ENCODE data around the gene COL4A2. TPM values are rescaled to one million over a fixed set of nuclear protein-coding genes. Genes with fewer than 3 reads are reported as not detected.

Gene COL4A2
- total RNA-seq, 2 donors from 2014 or later = 999 to 1,135 TPM

- ATAC-seq (ENCODE audit: insufficient number of reproducible peaks, low FRiP score, low read depth) = no peak
- Histone ChIP-seq H3K27ac (no peak overlapping the region), H3K9me3 (no peaks in the 10 kb centered on the region), H3K27me3 (replicated peaks; ENCODE audit: insufficient read depth) (no peaks in the 10 kb centered on the region), H3K36me3 (peaks cover 73% of the 10 kb centered on the region), H3K4me3 (no peak overlapping the region), H3K4me1 (ENCODE audit: control insufficient read depth in 1 of 2, low read depth in 2 of 2) (no peaks in the 10 kb centered on the region)
- TF ChIP-seq CTCF (IDR thresholded peaks at IDR 0.05) = no peak
- no peak for DNase-seq (ENCODE audit: low spot score)
Measured at GRCh38 chr13:110457361-110457760, 150.3 kb downstream of the COL4A2 start.

GRCh38 chr13:110458017-110458416 lies 150.9 kb downstream of the COL4A2 start:
- Histone ChIP-seq H3K4me1 (ENCODE audit: control insufficient read depth in 1 of 2, low read depth in 2 of 2) (no peaks in the 10 kb centered on the region), H3K27ac (no peak overlapping the region), H3K4me3 (no peak overlapping the region), H3K27me3 (replicated peaks; ENCODE audit: insufficient read depth) (no peaks in the 10 kb centered on the region), H3K36me3 (peaks cover 80% of the 10 kb centered on the region), H3K9me3 (no peaks in the 10 kb centered on the region)
- no peak for TF ChIP-seq CTCF (IDR thresholded peaks at IDR 0.05)
- ATAC-seq (ENCODE audit: insufficient number of reproducible peaks, low FRiP score, low read depth) (no peak), DNase-seq (ENCODE audit: low spot score) (no peak)

GRCh38 chr13:110458594-110459365 lies 151.7 kb downstream of the COL4A2 start:
- H3K4me1 ChIP-seq (ENCODE audit: control insufficient read depth in 1 of 2, low read depth in 2 of 2) = no peaks in the 10 kb centered on the region
- ATAC-seq (ENCODE audit: insufficient number of reproducible peaks, low FRiP score, low read depth) (no peak), DNase-seq (ENCODE audit: low spot score) (no peak)
- H3K27ac ChIP-seq = no peak overlapping the region
- no peak for TF ChIP-seq CTCF (IDR thresholded peaks at IDR 0.05)
- H3K27me3 ChIP-seq (replicated peaks; ENCODE audit: insufficient read depth) = no peaks in the 10 kb centered on the region
- no peaks in the 10 kb centered on the region for H3K9me3 ChIP-seq
- no peak overlapping the region for H3K4me3 ChIP-seq
- H3K36me3 ChIP-seq = peaks cover 83% of the 10 kb centered on the region

GRCh38 chr13:110462091-110462490 lies 155.0 kb downstream of the COL4A2 start:
- Histone ChIP-seq H3K4me1 (ENCODE audit: control insufficient read depth in 1 of 2, low read depth in 2 of 2) (no peaks in the 10 kb centered on the region), H3K27me3 (replicated peaks; ENCODE audit: insufficient read depth) (no peaks in the 10 kb centered on the region), H3K9me3 (no peaks in the 10 kb centered on the region), H3K4me3 (no peak overlapping the region), H3K36me3 (peaks cover 99% of the 10 kb centered on the region), H3K27ac (no peak overlapping the region)
- no peak for ATAC-seq (ENCODE audit: insufficient number of reproducible peaks, low FRiP score, low read depth)
- TF ChIP-seq CTCF (IDR thresholded peaks at IDR 0.05) = no peak
- no peak for DNase-seq (ENCODE audit: low spot score)

- no peak for ATAC-seq (ENCODE audit: insufficient number of reproducible peaks, low FRiP score, low read depth)
- no peaks in the 10 kb centered on the region for H3K9me3 ChIP-seq
- no peak overlapping the region for H3K27ac ChIP-seq
- H3K36me3 ChIP-seq = peaks cover 99% of the 10 kb centered on the region
- no peak overlapping the region for H3K4me3 ChIP-seq
- no peak for DNase-seq (ENCODE audit: low spot score)
- no peaks in the 10 kb centered on the region for H3K4me1 ChIP-seq (ENCODE audit: control insufficient read depth in 1 of 2, low read depth in 2 of 2)
- no peaks in the 10 kb centered on the region for H3K27me3 ChIP-seq (replicated peaks; ENCODE audit: insufficient read depth)
- TF ChIP-seq CTCF (IDR thresholded peaks at IDR 0.05) = no peak
Measured at GRCh38 chr13:110463156-110463555, 156.1 kb downstream of the COL4A2 start.
